K562 (cell line): ENCODE measurements around the gene CD22. TPM values are rescaled to one million over a fixed set of nuclear protein-coding genes. Genes with fewer than 3 reads are reported as not detected.

Experiments
- BRD4 ChIP-seq: fragments of 200-600 bp; sonication (generic); IDR thresholded peaks from 2 replicates; pipeline ENCODE4 v1.6.1; 2017; ENCODE audit warnings: inconsistent platforms
- CC2D1A ChIP-seq: fragments of 450-650 bp; IDR thresholded peaks from 2 replicates; pipeline ENCODE4 v1.6.1; 2017; ENCODE audit warnings: mild to moderate bottlenecking
- DACH1 ChIP-seq: fragments of 450-650 bp; IDR thresholded peaks from 2 replicates; pipeline ENCODE4 v1.6.1; 2018; ENCODE audit not compliant: partially characterized antibody
- EGR1 ChIP-seq: fragments of 450-650 bp; conservative IDR thresholded peaks from 2 replicates; pipeline ENCODE4 v1.6.1; 2017; ENCODE audit warnings: mild to moderate bottlenecking
- ETS2 ChIP-seq: IDR thresholded peaks from 2 replicates; pipeline ENCODE4 v1.6.1; 2016; ENCODE audit warnings: borderline replicate concordance, missing genetic modification characterization, mild to moderate bottlenecking, moderate library complexity, missing compliant biosample characterization; ENCODE audit not compliant: poor library complexity, severe bottlenecking
- HDAC2 ChIP-seq: fragments of 450-650 bp; IDR thresholded peaks from 2 replicates; pipeline ENCODE4 v1.6.1; 2016; ENCODE audit warnings: mild to moderate bottlenecking
- KDM4B ChIP-seq, 2 experiments: fragments of 450-650 bp in 1 of 2; sonication (generic) in 1 of 2; IDR thresholded peaks; 2 replicates each; pipeline ENCODE4 v1.6.1; 2016 to 2017; ENCODE audit warnings: borderline replicate concordance in 2 of 2, antibody characterized with exemption in 1 of 2, low read depth in 1 of 2, mild to moderate bottlenecking in 1 of 2
- NBN ChIP-seq: fragments of 450-650 bp; IDR thresholded peaks from 2 replicates; pipeline ENCODE4 v1.6.1; 2016; ENCODE audit warnings: low read depth, mild to moderate bottlenecking
- POLR3A ChIP-seq: IDR thresholded peaks from 2 replicates; pipeline ENCODE4 v1.6.1; 2011; ENCODE audit warnings: borderline replicate concordance, mild to moderate bottlenecking, moderate library complexity; ENCODE audit not compliant: insufficient read length, insufficient read depth; ENCODE audit errors: extremely low read depth
- POU5F1 ChIP-seq: fragments of 150-350 bp; IDR thresholded peaks from 2 replicates; pipeline ENCODE4 v1.6.1; 2014; ENCODE audit warnings: borderline replicate concordance, low read length, low read depth, mild to moderate bottlenecking; ENCODE audit not compliant: partially characterized antibody
- RAD21 ChIP-seq, 2 experiments: fragments of 250-450 bp in 1 of 2; fragments of 450-650 bp in 1 of 2; sonication (Bioruptor Pico) in 1 of 2; formaldehyde crosslinking in 1 of 2; IDR thresholded peaks in 1 of 2; conservative IDR thresholded peaks in 1 of 2; 2 replicates each; pipeline versions ENCODE4 v1.4.0 to v1.8.0; 2020 to 2022; ENCODE audit warnings: mild to moderate bottlenecking in 2 of 2, moderate library complexity in 1 of 2
- SRSF9 ChIP-seq: fragments of 200-400 bp; formaldehyde crosslinking; IDR thresholded peaks from 2 replicates; pipeline ENCODE4 v1.6.1; 2017; ENCODE audit warnings: low read depth, low read length, borderline replicate concordance
- TBP ChIP-seq: optimal IDR thresholded peaks from 2 replicates; pipeline ENCODE3; 2011; ENCODE audit warnings: low read depth, low read length, improper control_type of control experiment
- ZSCAN29 ChIP-seq: fragments of 450-650 bp; IDR thresholded peaks from 2 replicates; pipeline ENCODE4 v1.6.1; 2017
- polyA plus RNA-seq, 8 experiments: library from polyadenylated mRNA; depleted of rRNA in 4 of 8; stranded (reverse) in 5 of 8; unstranded in 3 of 8; fragments of >200 nt; fragmentation: Nextera tagmentation in 2 of 8; fragmentation: Illumina TruSeq in 1 of 8; extraction: Ambion mirVana in 2 of 8; extraction: Trizol in 1 of 8; gene quantifications; 2 replicates each; pipeline versions ENCODE4 v1.2.1 to v1.2.3, GENCODE V29; 2011 to 2014; ENCODE audit warnings: inconsistent platforms in 1 of 8, missing spikeins in 1 of 8
- total RNA-seq, 7 experiments: library from RNA; depleted of rRNA in 6 of 7; stranded (reverse); fragments of >200 nt in 6 of 7; fragmentation: Illumina TruSeq in 2 of 7; extraction: Trizol in 2 of 7; gene quantifications; 2 replicates each; pipeline versions ENCODE4 v1.2.1 to v1.2.3, GENCODE V29; 2011 to 2021; ENCODE audit warnings: low replicate concordance in 1 of 7
- TF ChIP-seq, protein P1 (sequence below): fragments of 250-450 bp; sonication (Bioruptor Pico); IDR thresholded peaks from 2 replicates; pipeline ENCODE4 v1.5.1; 2021; ENCODE audit warnings: mild to moderate bottlenecking
- TF ChIP-seq, protein P2 (sequence below): fragments of 250-450 bp; sonication (Bioruptor Pico); IDR thresholded peaks from 2 replicates; pipeline ENCODE4 v1.9.0; 2021; ENCODE audit warnings: mild to moderate bottlenecking
- TF ChIP-seq, protein P3 (sequence below), 2 experiments: fragments of 450-650 bp in 1 of 2; sonication (generic) in 1 of 2; formaldehyde crosslinking in 1 of 2; IDR thresholded peaks in 1 of 2; conservative IDR thresholded peaks in 1 of 2; 2 replicates each; pipeline versions ENCODE4 v1.6.1 to v1.8.1; 2016 to 2023; ENCODE audit warnings: mild to moderate bottlenecking in 2 of 2, moderate library complexity in 2 of 2, inconsistent platforms in 1 of 2, missing genetic modification reagents in 1 of 2
- TF ChIP-seq, protein P4 (sequence below): fragments of 250-450 bp; sonication (Bioruptor Pico); IDR thresholded peaks from 2 replicates; pipeline ENCODE4 v1.5.0; 2021; ENCODE audit warnings: mild to moderate bottlenecking, moderate library complexity
- TF ChIP-seq, protein P5 (sequence below): sonication (generic); IDR thresholded peaks from 2 replicates; pipeline ENCODE4 v1.6.1; 2016
- TF ChIP-seq, protein P6 (sequence below): fragments of 450-650 bp; IDR thresholded peaks from 2 replicates; pipeline ENCODE4 v1.6.1; 2018; ENCODE audit warnings: mild to moderate bottlenecking, low read depth; ENCODE audit not compliant: partially characterized antibody

Gene CD22
- total and polyA plus RNA-seq, 9 of the 15 experiments (the other 6 are each of a cell fraction or from before 2014, with no cell fraction given), result 0.29 to 5.0 (median 3.5) TPM

DNA sequence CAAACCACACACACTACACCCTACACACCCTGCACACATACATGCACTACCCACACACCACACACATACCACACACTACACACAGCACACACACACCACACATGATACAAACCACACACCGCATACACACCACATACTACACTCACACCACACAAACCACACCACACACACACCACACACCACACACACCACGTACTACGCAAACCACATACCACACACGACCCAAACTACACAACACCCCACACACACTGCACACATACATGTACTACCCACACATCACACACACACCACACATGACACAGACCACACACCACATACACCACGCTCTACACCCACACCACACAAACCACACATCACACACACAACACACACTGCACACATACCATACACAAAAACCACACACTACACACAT lies 30.4 kb upstream of the CD22 start (continued):
- TF ChIP-seq POLR3A (no peak), SRSF9 (no peak), DACH1 (no peak), KDM4B (IDR thresholded peaks at IDR 0.05; ENCODE audit: borderline replicate concordance in 2 of 2, low read depth in 1 of 2) (no peak), HDAC2 (no peak), RAD21 (CRISPR knock-in tag; conservative IDR thresholded peaks at IDR 0.05 in 1 of 2, IDR thresholded peaks at IDR 0.05 in 1 of 2) (no peak), ZSCAN29 (no peak), TBP (no peak), CC2D1A (no peak), EGR1 (peak; percentile 25; the same call in 1 of the 2 replicates), ETS2 (no peak), POU5F1 (no peak), NBN (no peak), BRD4 (no peak)
- TF ChIP-seq, protein P1, sequence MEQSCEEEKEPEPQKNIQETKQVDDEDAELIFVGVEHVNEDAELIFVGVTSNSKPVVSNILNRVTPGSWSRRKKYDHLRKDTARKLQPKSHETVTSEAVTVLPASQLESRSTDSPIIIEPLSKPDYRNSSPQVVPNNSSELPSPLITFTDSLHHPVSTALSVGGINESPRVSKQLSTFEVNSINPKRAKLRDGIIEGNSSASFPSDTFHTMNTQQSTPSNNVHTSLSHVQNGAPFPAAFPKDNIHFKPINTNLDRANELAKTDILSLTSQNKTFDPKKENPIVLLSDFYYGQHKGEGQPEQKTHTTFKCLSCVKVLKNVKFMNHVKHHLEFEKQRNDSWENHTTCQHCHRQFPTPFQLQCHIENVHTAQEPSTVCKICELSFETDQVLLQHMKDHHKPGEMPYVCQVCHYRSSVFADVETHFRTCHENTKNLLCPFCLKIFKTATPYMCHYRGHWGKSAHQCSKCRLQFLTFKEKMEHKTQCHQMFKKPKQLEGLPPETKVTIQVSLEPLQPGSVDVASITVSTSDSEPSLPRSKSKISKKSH (CRISPR knock-in tag), result no peak
- TF ChIP-seq, protein P2, sequence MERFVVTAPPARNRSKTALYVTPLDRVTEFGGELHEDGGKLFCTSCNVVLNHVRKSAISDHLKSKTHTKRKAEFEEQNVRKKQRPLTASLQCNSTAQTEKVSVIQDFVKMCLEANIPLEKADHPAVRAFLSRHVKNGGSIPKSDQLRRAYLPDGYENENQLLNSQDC, result no peak
- TF ChIP-seq, protein P3, sequence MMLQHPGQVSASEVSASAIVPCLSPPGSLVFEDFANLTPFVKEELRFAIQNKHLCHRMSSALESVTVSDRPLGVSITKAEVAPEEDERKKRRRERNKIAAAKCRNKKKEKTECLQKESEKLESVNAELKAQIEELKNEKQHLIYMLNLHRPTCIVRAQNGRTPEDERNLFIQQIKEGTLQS (IDR thresholded peaks at IDR 0.05), result no peak
- TF ChIP-seq, protein P3 (CRISPR knock-in tag; conservative IDR thresholded peaks at IDR 0.05), result no peak
- TF ChIP-seq, protein P4, sequence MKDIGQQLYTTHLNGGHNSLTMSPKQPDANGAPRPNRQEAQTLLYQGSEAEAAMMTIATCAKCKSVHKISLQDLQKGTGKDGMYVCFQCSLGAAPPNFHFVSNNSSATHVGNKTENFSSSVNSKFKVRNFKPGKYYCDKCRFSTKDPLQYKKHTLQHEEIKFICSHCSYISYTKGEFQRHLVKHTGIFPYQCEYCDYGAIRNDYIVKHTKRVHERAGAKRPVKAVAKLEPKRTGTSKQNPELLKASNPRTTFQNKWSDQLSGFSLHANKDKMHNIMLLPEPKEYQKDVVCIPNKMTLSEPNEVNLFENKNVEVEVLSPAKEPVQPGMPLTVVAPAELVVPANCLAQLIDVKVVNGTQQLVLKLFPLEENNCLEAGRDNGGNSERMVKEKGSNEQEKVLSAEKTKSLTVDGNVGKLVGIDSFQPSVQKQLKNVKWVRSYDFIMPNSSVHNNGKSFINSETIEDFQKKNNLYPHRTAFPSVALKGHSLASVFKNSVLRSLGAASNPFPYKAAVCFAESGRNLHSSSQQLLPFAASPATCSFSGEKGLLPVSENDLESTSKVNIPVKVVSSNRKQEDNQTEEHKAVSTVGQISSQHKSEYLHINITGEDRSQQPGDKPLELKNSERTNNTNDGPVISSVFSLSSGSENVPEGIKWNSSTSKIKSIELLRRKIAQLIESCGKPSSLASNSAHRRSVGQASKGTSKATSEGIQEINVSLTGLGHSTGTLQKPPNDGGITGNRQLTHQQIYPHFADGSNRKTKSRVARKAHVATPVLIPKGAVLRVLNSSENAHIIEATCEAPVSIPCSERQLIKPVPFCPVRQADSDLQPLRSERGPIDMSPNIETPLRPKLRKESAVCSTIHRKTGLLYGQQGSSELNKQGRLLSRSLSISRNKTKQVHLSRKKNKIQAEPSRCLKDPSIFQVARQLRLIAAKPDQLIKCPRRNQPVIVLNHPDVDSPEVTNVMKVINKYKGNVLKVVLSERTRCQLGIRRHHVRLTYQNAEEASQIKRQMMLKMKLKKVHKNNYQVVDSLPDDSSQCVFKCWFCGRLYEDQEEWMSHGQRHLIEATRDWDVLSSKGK (CRISPR knock-in tag), result no peak
- TF ChIP-seq, protein P5, sequence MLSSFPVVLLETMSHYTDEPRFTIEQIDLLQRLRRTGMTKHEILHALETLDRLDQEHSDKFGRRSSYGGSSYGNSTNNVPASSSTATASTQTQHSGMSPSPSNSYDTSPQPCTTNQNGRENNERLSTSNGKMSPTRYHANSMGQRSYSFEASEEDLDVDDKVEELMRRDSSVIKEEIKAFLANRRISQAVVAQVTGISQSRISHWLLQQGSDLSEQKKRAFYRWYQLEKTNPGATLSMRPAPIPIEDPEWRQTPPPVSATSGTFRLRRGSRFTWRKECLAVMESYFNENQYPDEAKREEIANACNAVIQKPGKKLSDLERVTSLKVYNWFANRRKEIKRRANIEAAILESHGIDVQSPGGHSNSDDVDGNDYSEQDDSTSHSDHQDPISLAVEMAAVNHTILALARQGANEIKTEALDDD, result no peak
- TF ChIP-seq, protein P6, sequence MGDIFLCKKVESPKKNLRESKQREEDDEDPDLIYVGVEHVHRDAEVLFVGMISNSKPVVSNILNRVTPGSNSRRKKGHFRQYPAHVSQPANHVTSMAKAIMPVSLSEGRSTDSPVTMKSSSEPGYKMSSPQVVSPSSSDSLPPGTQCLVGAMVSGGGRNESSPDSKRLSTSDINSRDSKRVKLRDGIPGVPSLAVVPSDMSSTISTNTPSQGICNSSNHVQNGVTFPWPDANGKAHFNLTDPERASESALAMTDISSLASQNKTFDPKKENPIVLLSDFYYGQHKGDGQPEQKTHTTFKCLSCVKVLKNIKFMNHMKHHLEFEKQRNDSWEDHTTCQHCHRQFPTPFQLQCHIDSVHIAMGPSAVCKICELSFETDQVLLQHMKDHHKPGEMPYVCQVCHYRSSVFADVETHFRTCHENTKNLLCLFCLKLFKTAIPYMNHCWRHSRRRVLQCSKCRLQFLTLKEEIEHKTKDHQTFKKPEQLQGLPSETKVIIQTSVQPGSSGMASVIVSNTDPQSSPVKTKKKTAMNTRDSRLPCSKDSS, result no peak
